GM12891 (cell line): Measurements from ENCODE around the gene SCYGR3.

Source experiments
- DNase-seq: peaks from one replicate; pipeline ENCODE4 v3.0.0; 2011; ENCODE audit warnings: low spot score; ENCODE audit not compliant: insufficient read length
- FAIRE-seq: peaks from 2 replicates; lab custom pipeline; 2011; peaks lifted over from hg19 to GRCh38; lab: Jason Lieb, UNC
- PAX5 ChIP-seq: IDR thresholded peaks from 2 replicates; pipeline ENCODE4 v1.6.1; 2011; ENCODE audit warnings: low read length, moderate library complexity, mild to moderate bottlenecking; ENCODE audit not compliant: insufficient read depth, severe bottlenecking
- POLR2A ChIP-seq: IDR thresholded peaks from 2 replicates; pipeline ENCODE4 v1.6.1; 2011; ENCODE audit warnings: low read depth, low read length, control low read depth
- POLR2AphosphoS5 ChIP-seq: IDR thresholded peaks from 2 replicates; pipeline ENCODE4 v1.6.1; 2011; ENCODE audit warnings: low read depth, low read length, control low read depth
- POU2F2 ChIP-seq: IDR thresholded peaks from 2 replicates; pipeline ENCODE4 v1.6.1; 2011; ENCODE audit warnings: low read depth, mild to moderate bottlenecking, control low read depth, low read length, moderate library complexity
- SPI1 ChIP-seq: IDR thresholded peaks from 2 replicates; pipeline ENCODE4 v1.6.1; 2011; ENCODE audit warnings: low read depth, low read length, control low read depth
- TAF1 ChIP-seq: IDR thresholded peaks from 2 replicates; pipeline ENCODE4 v1.6.1; 2011; ENCODE audit warnings: low read depth, low read length, control low read depth

Gene SCYGR3

DNA sequence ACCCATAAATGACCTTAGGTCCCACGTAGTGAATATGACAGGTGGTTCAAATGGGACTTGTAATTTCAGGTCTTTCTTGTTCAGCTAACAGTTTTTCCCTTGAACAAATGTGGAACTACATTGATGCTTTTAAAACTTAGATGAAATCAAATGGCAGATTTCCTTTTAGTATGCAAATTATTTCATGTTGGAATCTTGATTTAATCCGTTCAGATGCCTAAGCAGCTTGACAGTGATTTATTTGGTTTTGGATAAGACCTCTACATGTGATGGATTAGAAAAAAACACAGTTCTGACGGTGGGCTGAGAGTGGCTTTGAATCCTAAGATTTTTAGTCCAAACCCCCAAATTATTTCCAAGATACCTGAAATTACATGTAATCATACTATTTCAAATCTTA lies 19.6 kb upstream of the SCYGR3 start:
- FAIRE-seq (no peak), DNase-seq (no peak)
- no peak for TF ChIP-seq SPI1

DNA sequence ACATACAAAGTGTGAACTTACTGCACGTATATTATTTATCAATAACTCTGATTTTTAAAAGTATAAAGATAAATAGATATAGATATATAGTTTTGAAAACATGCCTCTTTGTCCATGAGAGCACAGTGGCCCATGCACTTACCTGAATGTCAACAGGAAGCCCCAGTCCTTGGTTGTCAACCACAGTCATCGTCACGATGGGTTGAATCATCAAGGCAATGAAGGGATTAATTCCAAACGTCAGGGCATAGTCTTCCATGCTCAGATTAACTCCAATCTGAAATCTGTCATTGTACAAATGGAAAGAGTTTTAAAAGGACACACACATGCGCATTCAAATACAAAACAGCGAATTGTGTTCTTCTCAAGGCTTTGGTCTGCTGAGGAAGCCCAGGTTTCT lies 18.2 kb upstream of the SCYGR3 start:
- DNase-seq, result no peak
- FAIRE-seq, result no peak
- TF ChIP-seq POLR2A (no peak), TAF1 (no peak), SPI1 (no peak), POLR2AphosphoS5 (no peak), POU2F2 (no peak), PAX5 (no peak)

DNA sequence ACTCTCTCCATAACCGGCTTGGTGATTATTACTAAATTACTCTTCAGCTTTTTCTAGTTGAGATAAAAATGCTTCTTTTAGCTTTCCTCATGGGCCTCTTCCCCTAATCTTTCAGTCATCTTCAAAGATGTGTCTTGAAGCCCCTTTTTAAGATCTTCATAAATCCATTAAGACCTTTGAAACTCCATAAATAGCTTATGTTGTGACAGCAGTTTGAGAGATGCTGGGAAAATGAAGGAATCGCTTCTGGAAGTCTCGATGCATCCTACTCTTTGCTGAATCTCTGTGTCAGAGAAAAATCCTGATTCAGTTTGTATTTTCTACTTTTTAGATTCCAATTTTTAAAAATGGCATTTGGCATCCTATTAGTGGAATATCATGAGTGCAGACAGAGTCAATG lies 15.7 kb upstream of the SCYGR3 start:
- no peak for TF ChIP-seq POLR2AphosphoS5
- no peak for TF ChIP-seq POU2F2
- no peak for TF ChIP-seq PAX5
- no peak for TF ChIP-seq TAF1
- no peak for TF ChIP-seq POLR2A
- DNase-seq, result no peak
- FAIRE-seq, result no peak

DNA sequence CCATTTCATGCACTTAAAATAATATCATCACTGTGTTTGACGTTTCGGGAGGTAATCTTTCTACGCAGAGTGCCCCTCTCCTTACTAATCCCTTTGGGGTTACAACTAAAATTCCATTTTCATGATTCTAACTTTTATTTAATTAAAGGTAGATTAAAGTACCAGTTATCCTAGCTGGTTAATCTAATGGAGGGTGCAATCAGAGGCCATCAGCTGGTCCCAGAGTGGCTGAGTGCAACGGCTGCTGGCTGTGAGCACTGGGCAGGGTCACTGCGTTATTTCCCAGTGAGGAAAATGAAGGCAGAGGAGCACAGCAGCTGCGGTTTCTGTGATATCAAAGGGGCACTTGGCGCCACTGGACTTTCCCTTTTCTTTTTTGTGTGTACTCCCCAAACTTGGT lies 14.8 kb upstream of the SCYGR3 start:
- FAIRE-seq, result no peak
- no peak for DNase-seq
- TF ChIP-seq TAF1, result no peak
- no peak for TF ChIP-seq PAX5
- TF ChIP-seq POLR2A, result no peak
- no peak for TF ChIP-seq SPI1
- no peak for TF ChIP-seq POLR2AphosphoS5
- no peak for TF ChIP-seq POU2F2

DNA sequence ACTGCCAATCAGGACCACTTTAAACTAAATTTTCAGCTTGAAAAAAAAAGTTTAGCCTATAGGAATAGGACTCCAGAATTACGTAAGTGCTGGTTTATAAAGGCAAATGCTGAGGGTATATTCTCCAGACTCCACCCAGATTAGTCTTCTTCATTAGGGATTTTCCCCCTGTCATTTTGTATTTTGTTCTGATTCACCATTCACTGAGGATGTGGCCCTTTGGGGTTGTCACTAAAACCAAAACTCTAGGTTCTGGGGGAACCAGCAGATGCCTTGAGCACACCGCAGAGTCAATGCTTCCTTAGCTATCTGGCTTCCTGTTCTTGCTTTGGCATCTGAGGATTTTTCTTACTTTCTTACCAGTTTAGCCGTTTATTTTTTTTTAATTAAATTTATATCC lies 13.1 kb upstream of the SCYGR3 start:
- DNase-seq (no peak), FAIRE-seq (no peak)
- peak; percentile 80 for TF ChIP-seq SPI1
- TF ChIP-seq TAF1, result no peak

DNA sequence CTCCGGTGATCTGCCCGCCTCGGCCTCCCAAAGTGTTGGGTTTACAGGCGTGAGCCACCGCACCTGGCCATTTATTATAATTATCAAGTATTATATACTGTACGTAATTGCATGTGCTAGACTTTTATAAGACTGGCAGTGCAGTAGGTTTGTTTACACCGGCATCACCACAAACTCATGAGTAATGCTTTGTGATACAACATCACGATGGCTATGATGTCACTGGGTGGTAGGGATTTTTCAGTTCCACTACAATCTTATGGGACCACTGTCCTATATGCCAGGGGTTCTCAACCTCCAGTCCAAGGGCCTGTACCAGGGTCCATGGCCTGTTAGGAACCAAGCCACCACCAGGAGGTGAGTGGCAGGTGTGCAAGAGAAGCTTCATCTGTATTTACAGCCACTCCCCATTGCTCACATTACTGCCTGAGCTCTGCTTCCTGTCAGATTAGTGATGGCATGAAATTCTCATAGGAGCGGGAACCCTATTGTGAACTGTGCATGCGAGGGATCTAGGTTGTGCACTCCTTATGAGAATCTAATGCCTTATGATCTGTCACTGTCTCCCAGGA lies 12.0 kb upstream of the SCYGR3 start:
- FAIRE-seq (no peak), DNase-seq (no peak)
- TF ChIP-seq SPI1 (no peak), POLR2AphosphoS5 (no peak), PAX5 (no peak), POLR2A (no peak), TAF1 (no peak), POU2F2 (no peak)

DNA sequence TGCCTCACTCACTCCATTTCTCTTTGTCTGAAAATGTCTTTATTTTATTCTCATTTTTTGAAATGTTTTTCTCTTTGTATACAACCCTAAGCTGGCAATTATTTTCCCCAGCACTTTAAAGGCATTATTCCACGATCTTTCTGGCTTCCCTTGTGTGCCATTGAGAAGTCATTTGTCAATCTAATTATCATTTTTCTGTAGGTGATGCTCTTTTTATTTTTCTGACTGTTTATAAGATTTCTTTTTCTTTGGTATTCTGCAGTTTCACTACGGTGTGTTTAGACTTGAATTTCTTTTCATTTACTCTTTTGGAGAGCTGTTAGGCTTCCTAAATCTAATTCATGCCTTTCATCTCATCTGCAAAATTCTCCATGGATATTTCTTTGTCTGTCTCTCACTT lies 10.8 kb upstream of the SCYGR3 start:
- no peak for FAIRE-seq
- DNase-seq, result no peak

DNA sequence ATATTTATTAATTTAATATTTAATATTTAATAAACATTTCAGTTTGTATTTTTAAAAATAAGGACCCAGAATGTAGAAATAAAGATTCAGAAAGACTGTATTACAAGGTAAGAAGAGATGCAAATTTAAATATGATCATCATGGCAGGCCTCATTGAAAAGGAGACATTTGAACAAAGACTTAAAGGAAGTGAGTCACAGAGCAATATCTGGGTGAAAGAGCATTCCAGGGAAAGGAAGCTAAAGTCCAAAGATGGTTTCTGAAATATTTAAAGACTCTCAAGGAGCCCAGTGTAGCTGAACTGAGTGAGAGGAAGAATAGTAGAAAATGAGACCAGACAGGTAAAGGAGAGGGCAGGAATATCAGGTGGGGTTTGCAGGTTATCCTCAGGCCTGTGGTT lies 8.6 kb upstream of the SCYGR3 start:
- DNase-seq (no peak), FAIRE-seq (no peak)
- TF ChIP-seq POLR2AphosphoS5, result no peak
- TF ChIP-seq POU2F2, result no peak
- TF ChIP-seq SPI1, result no peak
- TF ChIP-seq PAX5, result no peak
- no peak for TF ChIP-seq TAF1
- TF ChIP-seq POLR2A, result no peak

More for the DNA sequence above, 10.8 kb upstream of the SCYGR3 start:
- no peak for TF ChIP-seq POLR2A
- TF ChIP-seq TAF1, result no peak
- no peak for TF ChIP-seq POU2F2
- no peak for TF ChIP-seq PAX5
- TF ChIP-seq SPI1, result no peak
- TF ChIP-seq POLR2AphosphoS5, result no peak

DNA sequence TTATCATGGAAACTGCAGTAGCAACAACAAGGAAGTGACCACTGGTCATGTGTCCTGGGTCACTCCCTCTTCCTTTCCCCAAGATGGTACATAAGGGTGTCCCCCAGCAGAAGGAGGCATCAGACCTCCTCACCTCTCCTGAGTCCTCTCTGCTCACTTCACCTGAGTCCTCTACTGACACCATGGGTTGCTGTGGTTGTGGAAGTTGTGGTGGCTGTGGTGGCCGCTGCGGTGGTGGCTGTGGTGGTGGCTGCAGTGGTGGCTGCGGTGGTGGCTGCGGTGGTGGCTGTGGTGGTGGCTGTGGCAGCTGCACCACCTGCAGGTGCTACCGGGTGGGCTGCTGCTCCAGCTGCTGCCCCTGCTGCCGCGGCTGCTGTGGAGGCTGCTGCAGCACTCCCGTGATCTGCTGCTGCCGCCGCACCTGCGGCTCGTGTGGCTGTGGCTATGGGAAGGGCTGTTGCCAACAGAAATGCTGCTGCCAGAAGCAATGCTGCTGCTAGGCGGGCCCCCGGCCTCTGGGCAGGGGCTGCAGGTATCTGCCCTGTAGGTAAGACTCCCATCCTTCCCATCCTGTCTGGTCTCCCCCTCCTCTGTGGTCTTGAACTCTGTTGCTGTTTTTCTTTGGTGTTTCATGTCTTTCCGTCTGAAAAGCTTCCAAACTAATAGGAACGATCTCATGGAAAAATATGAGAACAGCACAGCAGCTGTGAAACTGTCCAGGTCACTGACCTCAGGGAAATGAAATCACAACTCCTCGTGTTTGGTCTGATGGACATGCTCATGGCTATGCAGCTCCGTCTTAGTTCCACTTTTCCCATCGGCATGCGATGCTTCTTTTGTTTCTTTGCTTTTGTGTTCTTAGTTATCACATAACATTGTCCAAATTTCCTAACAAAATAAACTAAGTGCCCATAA lies 2.9 kb upstream of the SCYGR3 start, which contains the start of gene SCYGR4:
TSS of gene SCYGR4 (plus strand) at position 183 of the 915 bp plus-strand sequence. CDS start at position 183, 0 bp downstream.
- FAIRE-seq, result no peak
- TF ChIP-seq TAF1, result no peak
- TF ChIP-seq POLR2AphosphoS5, result no peak

DNA sequence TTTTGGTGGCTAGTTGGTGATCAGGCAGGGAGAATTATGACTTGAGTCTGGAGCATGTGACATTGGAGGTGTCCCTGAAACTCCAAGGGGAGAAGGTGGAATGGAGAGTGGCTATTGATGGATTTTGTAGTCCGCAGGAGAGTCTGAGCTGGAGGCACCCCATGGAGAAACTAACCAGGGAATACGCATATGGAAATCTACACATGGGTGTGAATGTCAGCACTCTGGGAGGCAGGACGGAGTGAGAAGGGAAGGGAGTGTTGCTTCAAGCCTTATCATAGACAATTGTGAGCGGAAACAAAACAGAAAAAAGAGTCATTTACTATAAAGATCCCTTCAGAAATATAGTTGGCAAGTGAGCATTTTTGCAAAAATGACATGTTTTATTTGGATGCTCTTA lies 2.0 kb upstream of the SCYGR3 start:
- no peak for DNase-seq
- no peak for TF ChIP-seq POU2F2
- no peak for TF ChIP-seq TAF1
- no peak for TF ChIP-seq SPI1
- TF ChIP-seq POLR2AphosphoS5, result no peak
- no peak for TF ChIP-seq POLR2A
- no peak for TF ChIP-seq PAX5
- no peak for FAIRE-seq

More for the DNA sequence above, 2.9 kb upstream of the SCYGR3 start, which contains the start of gene SCYGR4:
- no peak for DNase-seq

DNA sequence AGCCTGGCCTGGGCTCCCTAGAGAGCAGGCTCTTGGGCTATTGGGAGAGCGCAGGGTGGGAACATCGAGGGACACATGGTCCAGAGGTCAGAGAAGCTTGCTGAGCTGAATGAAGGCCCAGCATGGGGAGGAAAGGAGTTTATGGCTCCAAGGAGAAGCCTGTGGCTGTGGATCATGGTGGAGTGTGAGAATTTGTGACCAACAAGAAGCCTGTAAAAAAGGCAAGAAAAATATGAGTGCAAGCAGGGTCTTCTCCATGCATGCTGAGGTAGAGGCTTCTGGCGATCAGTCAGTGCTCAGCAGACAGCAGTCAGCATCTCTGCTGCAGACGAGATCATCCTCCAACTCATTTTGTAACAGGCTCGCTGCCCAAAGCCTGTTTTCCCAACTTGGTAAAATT lies 1.3 kb upstream of the SCYGR3 start:
- FAIRE-seq, result no peak
- TF ChIP-seq SPI1, result no peak
- TF ChIP-seq POLR2A, result no peak
- TF ChIP-seq PAX5, result no peak
- TF ChIP-seq POLR2AphosphoS5, result no peak
- no peak for TF ChIP-seq TAF1
- TF ChIP-seq POU2F2, result no peak
- no peak for DNase-seq
